Lower leg skin (tissue), 3 donors: ENCODE results near the gene KBTBD13.

Experiments
- CTCF ChIP-seq, 3 donors: fragments of 450-650 bp; IDR thresholded peaks; one replicate each; pipeline ENCODE4 v1.5.1; 2016; ENCODE audit warnings: antibody characterized with exemption in 3 of 3, mild to moderate bottlenecking in 3 of 3, moderate library complexity in 2 of 3
- POLR2A ChIP-seq, 2 donors: fragments of 450-650 bp; IDR thresholded peaks; one replicate each; pipeline ENCODE4 v1.6.1; 2016 to 2017; ENCODE audit warnings: antibody characterized with exemption in 2 of 2, mild to moderate bottlenecking in 1 of 2, moderate library complexity in 1 of 2

- TF ChIP-seq CTCF (IDR thresholded peaks at IDR 0.05) (no peak), POLR2A (IDR thresholded peaks at IDR 0.05) (no peak)
Observed at GRCh38 chr15:65056106-65056505, 20.4 kb upstream of the KBTBD13 start.
